ENCODE data around the gene FOXL3.

- TF ChIP-seq ATF1 (CRISPR knock-in tag; IDR thresholded peaks at IDR 0.05) (no peak), ELF4 (CRISPR knock-in tag; IDR thresholded peaks at IDR 0.05; ENCODE audit: low read depth) (no peak), CTCF (IDR thresholded peaks at IDR 0.05) (no peak), RORB (CRISPR knock-in tag; IDR thresholded peaks at IDR 0.05) (no peak), IRF2 (CRISPR knock-in tag; IDR thresholded peaks at IDR 0.05; ENCODE audit: borderline replicate concordance, low read depth) (no peak), E2F4 (CRISPR knock-in tag; IDR thresholded peaks at IDR 0.05; ENCODE audit: borderline replicate concordance, low read depth) (no peak)
These were observed 1.6 kb downstream of the FOXL3 start for GRCh38 chr7:291373-292092.
